ENCODE data around the gene CD34.
"Not testable (repeated sequence)": the region's sequence is repeated elsewhere in the genome, so short reads cannot be mapped to it uniquely, and the experiment has no call there.

The CD34 gene

GRCh38 chr1:207910591-207911354 is at the start of gene CD34:
Gene CD34, minus strand, starts transcription at chr1:207911125. Its CDS starts 45 bp downstream, at chr1:207911080.
- DNase-seq: no peak

GRCh38 chr1:207960346-207960745 is 49.4 kb upstream of the CD34 start:
- DNase-seq: no peak

- no peak for DNase-seq
Measured at GRCh38 chr1:207959910-207960309, 49.0 kb upstream of the CD34 start.

GRCh38 chr1:207959141-207959825 is 48.4 kb upstream of the CD34 start:
- DNase-seq: no peak

GRCh38 chr1:207958376-207959139 is 47.6 kb upstream of the CD34 start:
- DNase-seq: no peak

GRCh38 chr1:207956986-207957385 is 46.1 kb upstream of the CD34 start:
- DNase-seq: no peak

- DNase-seq: no peak
Measured at GRCh38 chr1:207954104-207954503, 43.2 kb upstream of the CD34 start.

- DNase-seq: no peak
Measured at GRCh38 chr1:207952617-207953542, 42.0 kb upstream of the CD34 start.

- DNase-seq: no peak
Measured at GRCh38 chr1:207951652-207952051, 40.7 kb upstream of the CD34 start.

- DNase-seq: no peak
Measured at GRCh38 chr1:207950750-207951149, 39.8 kb upstream of the CD34 start.

- no peak for DNase-seq
Measured at GRCh38 chr1:207949571-207950195, 38.8 kb upstream of the CD34 start.

- DNase-seq: no peak
Measured at GRCh38 chr1:207948536-207949250, 37.8 kb upstream of the CD34 start.

- DNase-seq: no peak
Measured at GRCh38 chr1:207946756-207947155, 35.8 kb upstream of the CD34 start.

GRCh38 chr1:207944571-207944970 is 33.6 kb upstream of the CD34 start:
- no peak for DNase-seq

- DNase-seq: not testable (repeated sequence)
Measured at GRCh38 chr1:207942337-207942741, 31.4 kb upstream of the CD34 start.

- DNase-seq: no peak
Measured at GRCh38 chr1:207941665-207942064, 30.7 kb upstream of the CD34 start.

GRCh38 chr1:207938016-207938415 is 27.1 kb upstream of the CD34 start:
- DNase-seq: no peak

- no peak for DNase-seq
Measured at GRCh38 chr1:207937204-207937603, 26.3 kb upstream of the CD34 start.

- no peak for DNase-seq
Measured at GRCh38 chr1:207935166-207935583, 24.2 kb upstream of the CD34 start.

- no peak for DNase-seq
Measured at GRCh38 chr1:207933205-207933800, 22.4 kb upstream of the CD34 start.

- DNase-seq: no peak
Measured at GRCh38 chr1:207926984-207927383, 16.1 kb upstream of the CD34 start.

Data from NCI-H1436 treated with DMSO at 0.1 percent for 48 hours (cell line).